ENCODE measurements around the gene AGBL1.

The AGBL1 gene

GRCh38 chr15:86903642-86904421 lies 824.2 kb downstream of the AGBL1 start:
- DNase-seq: no peak

GRCh38 chr15:86905625-86906256 lies 826.1 kb downstream of the AGBL1 start:
- no peak for DNase-seq

- no peak for DNase-seq
These were observed 826.7 kb downstream of the AGBL1 start for GRCh38 chr15:86906376-86906775.

- DNase-seq: no peak
These were observed 831.4 kb downstream of the AGBL1 start for GRCh38 chr15:86911022-86911421.

- no peak for DNase-seq
These were observed 833.0 kb downstream of the AGBL1 start for GRCh38 chr15:86912661-86913060.

- DNase-seq: peak; percentile 10
These were observed 836.2 kb downstream of the AGBL1 start for GRCh38 chr15:86915811-86916331.

- no peak for DNase-seq
These were observed 837.1 kb downstream of the AGBL1 start for GRCh38 chr15:86916671-86917360.

GRCh38 chr15:86917361-86917671 lies 837.6 kb downstream of the AGBL1 start:
- no peak for DNase-seq

- DNase-seq: no peak
These were observed 839.9 kb downstream of the AGBL1 start for GRCh38 chr15:86919581-86919980.

GRCh38 chr15:86929461-86929860 lies 849.8 kb downstream of the AGBL1 start:
- DNase-seq: no peak

- no peak for DNase-seq
These were observed 852.8 kb downstream of the AGBL1 start for GRCh38 chr15:86932456-86932855.

- DNase-seq: no peak
These were observed 856.2 kb downstream of the AGBL1 start for GRCh38 chr15:86935841-86936240.

- no peak for DNase-seq
These were observed 862.6 kb downstream of the AGBL1 start for GRCh38 chr15:86942285-86942684.

GRCh38 chr15:86948719-86949118 lies 869.0 kb downstream of the AGBL1 start:
- DNase-seq: no peak

- no peak for DNase-seq
These were observed 879.6 kb downstream of the AGBL1 start for GRCh38 chr15:86959254-86959653.

GRCh38 chr15:86961669-86962068 lies 882.0 kb downstream of the AGBL1 start:
- no peak for DNase-seq

- DNase-seq: no peak
These were observed 884.6 kb downstream of the AGBL1 start for GRCh38 chr15:86964271-86964670.

GRCh38 chr15:86968244-86968643 lies 888.6 kb downstream of the AGBL1 start:
- no peak for DNase-seq

- DNase-seq: no peak
These were observed 889.7 kb downstream of the AGBL1 start for GRCh38 chr15:86969364-86969763.

- DNase-seq: no peak
These were observed 893.7 kb downstream of the AGBL1 start for GRCh38 chr15:86973284-86973844.

- no peak for DNase-seq
These were observed 908.4 kb downstream of the AGBL1 start for GRCh38 chr15:86988033-86988432.

- DNase-seq: no peak
These were observed 942.1 kb downstream of the AGBL1 start for GRCh38 chr15:87021751-87022150.

- no peak for DNase-seq
These were observed 952.0 kb downstream of the AGBL1 start for GRCh38 chr15:87031540-87032230.

Measured in NCI-H69 (cell line).